HFF-Myc (cell line): ENCODE data around the gene MAP4.

Source experiments
- DNase-seq: peaks from one replicate; pipeline ENCODE4 v3.0.0-alpha.2; 2011; ENCODE audit warnings: low read depth; ENCODE audit errors: extremely low read depth
- H3K4me3 ChIP-seq: replicated peaks from 2 replicates; pipeline ENCODE4 v1.5.1; 2011; ENCODE audit warnings: low read depth, mild to moderate bottlenecking, control low read depth, low read length
- CTCF ChIP-seq: IDR thresholded peaks from 2 replicates; pipeline ENCODE4 v1.5.1; 2012; ENCODE audit warnings: mild to moderate bottlenecking, low read depth, low read length, control low read depth; ENCODE audit errors: missing control alignments

Gene MAP4

GRCh38 chr3:47971081-47971480, 45.1 kb downstream of the MAP4 start:
- TF ChIP-seq CTCF = no peak
- DNase-seq = no peak
- no peak overlapping the region for H3K4me3 ChIP-seq

GRCh38 chr3:47964740-47965139, 51.5 kb downstream of the MAP4 start:
- DNase-seq = no peak
- no peak for TF ChIP-seq CTCF
- H3K4me3 ChIP-seq = no peak overlapping the region

GRCh38 chr3:47961815-47962606, 54.2 kb downstream of the MAP4 start:
- no peak for TF ChIP-seq CTCF
- peak; percentile 74 for DNase-seq
- no peak overlapping the region for H3K4me3 ChIP-seq

GRCh38 chr3:47961036-47961435, 55.2 kb downstream of the MAP4 start:
- no peak for TF ChIP-seq CTCF
- H3K4me3 ChIP-seq = no peak overlapping the region
- no peak for DNase-seq

GRCh38 chr3:47956521-47956920, 59.7 kb downstream of the MAP4 start:
- no peak for DNase-seq
- no peak overlapping the region for H3K4me3 ChIP-seq
- no peak for TF ChIP-seq CTCF

- DNase-seq = no peak
- H3K4me3 ChIP-seq = no peak overlapping the region
- no peak for TF ChIP-seq CTCF
Measured at GRCh38 chr3:47954567-47954966, 61.6 kb downstream of the MAP4 start.

- no peak for TF ChIP-seq CTCF
- H3K4me3 ChIP-seq = no peak overlapping the region
- no peak for DNase-seq
Measured at GRCh38 chr3:47950453-47951169, 65.6 kb downstream of the MAP4 start.
